ENCODE results near the gene TPRN. TPM values are rescaled to one million over a fixed set of nuclear protein-coding genes. Genes with fewer than 3 reads are reported as not detected.
"Not testable (repeated sequence)": the region's sequence is repeated elsewhere in the genome, so short reads cannot be mapped to it uniquely, and the experiment has no call there.

Gene TPRN, protein sequence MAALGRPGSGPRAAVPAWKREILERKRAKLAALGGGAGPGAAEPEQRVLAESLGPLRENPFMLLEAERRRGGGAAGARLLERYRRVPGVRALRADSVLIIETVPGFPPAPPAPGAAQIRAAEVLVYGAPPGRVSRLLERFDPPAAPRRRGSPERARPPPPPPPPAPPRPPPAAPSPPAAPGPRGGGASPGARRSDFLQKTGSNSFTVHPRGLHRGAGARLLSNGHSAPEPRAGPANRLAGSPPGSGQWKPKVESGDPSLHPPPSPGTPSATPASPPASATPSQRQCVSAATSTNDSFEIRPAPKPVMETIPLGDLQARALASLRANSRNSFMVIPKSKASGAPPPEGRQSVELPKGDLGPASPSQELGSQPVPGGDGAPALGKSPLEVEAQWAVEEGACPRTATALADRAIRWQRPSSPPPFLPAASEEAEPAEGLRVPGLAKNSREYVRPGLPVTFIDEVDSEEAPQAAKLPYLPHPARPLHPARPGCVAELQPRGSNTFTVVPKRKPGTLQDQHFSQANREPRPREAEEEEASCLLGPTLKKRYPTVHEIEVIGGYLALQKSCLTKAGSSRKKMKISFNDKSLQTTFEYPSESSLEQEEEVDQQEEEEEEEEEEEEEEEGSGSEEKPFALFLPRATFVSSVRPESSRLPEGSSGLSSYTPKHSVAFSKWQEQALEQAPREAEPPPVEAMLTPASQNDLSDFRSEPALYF
- polyA plus RNA-seq (2013, experiment 1 of 4), result 11.1 TPM
- 15.3 TPM for polyA plus RNA-seq (2013, experiment 2 of 4)
- 25.7 TPM for polyA plus RNA-seq (2013, experiment 3 of 4)
- polyA plus RNA-seq (2013, experiment 4 of 4), result 9.4 TPM

DNA sequence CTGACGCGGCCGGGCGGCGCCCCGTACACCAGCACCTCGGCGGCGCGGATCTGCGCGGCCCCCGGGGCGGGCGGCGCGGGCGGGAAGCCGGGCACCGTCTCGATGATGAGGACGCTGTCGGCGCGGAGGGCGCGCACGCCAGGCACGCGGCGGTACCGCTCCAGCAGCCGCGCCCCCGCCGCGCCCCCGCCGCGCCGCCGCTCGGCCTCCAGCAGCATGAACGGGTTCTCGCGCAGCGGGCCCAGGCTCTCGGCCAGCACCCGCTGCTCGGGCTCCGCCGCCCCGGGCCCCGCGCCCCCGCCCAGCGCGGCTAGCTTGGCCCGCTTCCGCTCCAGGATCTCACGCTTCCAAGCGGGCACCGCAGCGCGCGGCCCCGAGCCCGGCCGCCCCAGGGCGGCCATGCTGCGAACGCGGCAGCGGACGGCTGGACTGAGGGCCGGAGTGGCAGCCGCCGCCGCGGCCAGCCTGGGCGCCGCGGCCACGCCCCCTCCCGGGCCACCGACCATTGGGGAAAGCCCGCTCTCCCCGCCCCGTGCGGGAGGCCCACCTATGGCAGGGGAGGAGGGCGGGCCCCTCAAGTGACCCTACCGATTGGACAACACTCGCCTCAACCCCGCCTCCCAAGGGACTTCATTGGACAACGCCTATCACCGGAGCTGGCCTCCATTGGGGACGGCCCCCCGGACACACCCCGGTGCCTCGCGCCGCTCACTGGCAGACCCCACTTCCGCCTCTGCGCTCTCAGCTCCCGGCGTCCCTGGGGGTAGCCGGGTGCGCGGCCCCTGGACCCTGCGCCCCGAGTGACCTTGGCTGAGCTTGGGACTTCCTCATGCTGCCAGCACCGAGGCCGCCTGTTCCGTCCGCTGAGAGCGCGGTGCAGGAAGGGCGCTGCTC, at the start of gene TPRN:
TPRN (minus strand) TSS at position 431 of the 894 bp plus-strand sequence; CDS start at position 401, 30 bp downstream.
- WGBS, 2 experiments, result 0% methylated on average over 118 of the region's 118 CpGs
- Histone ChIP-seq H3K4me3 (ENCODE audit: insufficient read depth, low read depth, low read length) (peak within 1 kb of the TSS; percentile 67), H3K9me3 (ENCODE audit: control insufficient read depth, low read length) (no peaks in the 10 kb centered on the region), H3K27ac (ENCODE audit: insufficient read depth, low read depth, low read length, poor library complexity, severe bottlenecking) (no peak within 1 kb of the TSS), H3K36me3 (ENCODE audit: control insufficient read depth, insufficient read depth, low read length) (no peaks in the 10 kb centered on the region), H3K4me1 (ENCODE audit: control insufficient read depth, insufficient read depth, low read length) (peaks cover 25% of the 10 kb centered on the region), H3K27me3 (ENCODE audit: control insufficient read depth, insufficient read depth, low read length, poor library complexity, severe bottlenecking) (peaks cover 12% of the 10 kb centered on the region)

DNA sequence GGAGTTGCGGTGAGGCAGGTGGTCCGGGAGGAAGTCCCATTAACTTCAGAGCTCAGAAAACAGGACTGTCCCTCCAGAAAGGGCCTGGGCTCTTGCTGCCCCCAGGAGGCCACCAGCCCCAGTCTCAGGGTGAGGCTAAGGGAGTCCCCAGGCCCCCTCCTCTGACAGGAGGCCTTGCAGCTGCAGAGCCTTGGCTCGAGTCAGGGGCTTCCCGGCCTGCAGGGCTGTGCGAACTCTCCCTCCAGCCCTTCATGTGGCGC, 47.3 kb upstream of the TPRN start:
- Histone ChIP-seq H3K9me3 (ENCODE audit: control insufficient read depth, low read length) (no peaks in the 10 kb centered on the region), H3K36me3 (ENCODE audit: control insufficient read depth, insufficient read depth, low read length) (peaks cover 4% of the 10 kb centered on the region), H3K27ac (ENCODE audit: insufficient read depth, low read depth, low read length, poor library complexity, severe bottlenecking) (no peak overlapping the region), H3K27me3 (ENCODE audit: control insufficient read depth, insufficient read depth, low read length, poor library complexity, severe bottlenecking) (no peaks in the 10 kb centered on the region), H3K4me3 (ENCODE audit: insufficient read depth, low read depth, low read length) (no peak overlapping the region), H3K4me1 (ENCODE audit: control insufficient read depth, insufficient read depth, low read length) (peaks cover 38% of the 10 kb centered on the region)
- WGBS, 2 experiments, result 90% methylated on average over 6 of the region's 6 CpGs

GRCh38 chr9:137247135-137247915, 46.8 kb upstream of the TPRN start:
- Histone ChIP-seq H3K27me3 (ENCODE audit: control insufficient read depth, insufficient read depth, low read length, poor library complexity, severe bottlenecking) (no peaks in the 10 kb centered on the region), H3K9me3 (ENCODE audit: control insufficient read depth, low read length) (no peaks in the 10 kb centered on the region), H3K4me1 (ENCODE audit: control insufficient read depth, insufficient read depth, low read length) (peaks cover 43% of the 10 kb centered on the region), H3K4me3 (ENCODE audit: insufficient read depth, low read depth, low read length) (no peak overlapping the region), H3K27ac (ENCODE audit: insufficient read depth, low read depth, low read length, poor library complexity, severe bottlenecking) (no peak overlapping the region), H3K36me3 (ENCODE audit: control insufficient read depth, insufficient read depth, low read length) (peaks cover 7% of the 10 kb centered on the region)
- WGBS, 2 experiments, result 70 to 76% methylated on average over 20 of the region's 20 CpGs

GRCh38 chr9:137245450-137246421, 45.2 kb upstream of the TPRN start:
- no peaks in the 10 kb centered on the region for H3K27me3 ChIP-seq (ENCODE audit: control insufficient read depth, insufficient read depth, low read length, poor library complexity, severe bottlenecking)
- H3K9me3 ChIP-seq (ENCODE audit: control insufficient read depth, low read length), result no peaks in the 10 kb centered on the region
- no peak overlapping the region for H3K4me3 ChIP-seq (ENCODE audit: insufficient read depth, low read depth, low read length)
- 91 to 92% methylated on average over 25 of the region's 25 CpGs for WGBS, 2 experiments
- H3K4me1 ChIP-seq (ENCODE audit: control insufficient read depth, insufficient read depth, low read length), result peaks cover 32% of the 10 kb centered on the region
- peaks cover 7% of the 10 kb centered on the region for H3K36me3 ChIP-seq (ENCODE audit: control insufficient read depth, insufficient read depth, low read length)
- no peak overlapping the region for H3K27ac ChIP-seq (ENCODE audit: insufficient read depth, low read depth, low read length, poor library complexity, severe bottlenecking)

DNA sequence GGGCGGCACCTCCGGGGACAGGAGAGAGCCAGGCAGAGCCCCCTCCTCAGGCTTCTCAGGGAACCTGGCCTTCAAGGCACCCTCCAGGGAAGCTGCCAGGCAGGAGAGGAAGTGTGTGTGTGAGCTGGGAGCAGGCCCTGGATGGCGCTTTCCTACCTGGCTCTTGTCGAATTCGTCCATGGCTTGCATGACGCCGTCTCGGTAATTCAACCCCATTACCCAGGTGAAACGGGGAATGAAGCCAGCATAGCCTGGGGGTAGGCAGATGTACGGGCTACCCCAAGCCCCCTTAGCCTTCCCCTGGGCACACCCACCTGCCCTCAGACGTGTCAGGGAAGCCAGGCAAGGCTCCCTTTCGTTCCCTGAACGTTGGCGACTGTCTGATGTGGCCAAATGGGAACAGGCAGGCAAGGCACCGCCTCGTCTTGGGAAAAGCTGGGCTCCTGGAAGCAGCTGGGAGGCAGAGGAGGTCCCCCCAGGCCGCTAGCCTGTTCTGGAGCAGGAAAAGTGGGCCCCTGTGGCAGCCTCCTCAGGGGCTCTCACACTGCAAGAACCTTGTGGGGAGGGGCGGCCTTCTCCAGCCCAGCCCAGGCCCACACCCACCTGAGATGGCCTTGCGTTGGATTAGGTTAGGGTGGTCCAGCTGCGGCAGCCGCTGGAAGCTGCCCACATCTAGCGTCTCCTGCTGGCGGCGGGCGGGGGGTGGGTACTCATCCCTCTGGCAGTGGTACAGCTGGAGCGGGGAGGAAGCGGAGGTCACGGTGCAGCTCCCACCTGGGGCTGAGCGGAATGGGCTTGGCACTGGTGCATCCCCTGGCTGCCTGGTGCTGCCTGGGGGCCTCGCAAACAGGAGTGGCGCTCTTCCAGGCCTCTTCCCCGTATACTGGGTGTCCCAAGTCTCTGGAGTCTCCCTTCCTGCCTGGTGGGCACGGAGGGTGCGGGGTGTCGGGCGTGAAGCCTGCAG, 44.2 kb upstream of the TPRN start:
- Histone ChIP-seq H3K4me3 (ENCODE audit: insufficient read depth, low read depth, low read length) (no peak overlapping the region), H3K27ac (ENCODE audit: insufficient read depth, low read depth, low read length, poor library complexity, severe bottlenecking) (no peak overlapping the region), H3K4me1 (ENCODE audit: control insufficient read depth, insufficient read depth, low read length) (peaks cover 29% of the 10 kb centered on the region), H3K36me3 (ENCODE audit: control insufficient read depth, insufficient read depth, low read length) (peaks cover 7% of the 10 kb centered on the region), H3K27me3 (ENCODE audit: control insufficient read depth, insufficient read depth, low read length, poor library complexity, severe bottlenecking) (no peaks in the 10 kb centered on the region), H3K9me3 (ENCODE audit: control insufficient read depth, low read length) (no peaks in the 10 kb centered on the region)
- 75 to 77% methylated on average over 36 of the region's 36 CpGs for WGBS, 2 experiments

- H3K4me1 ChIP-seq (ENCODE audit: control insufficient read depth, insufficient read depth, low read length), result peaks cover 34% of the 10 kb centered on the region
- WGBS, 2 experiments, result 75 to 80% methylated on average over 15 of the region's 15 CpGs
- H3K9me3 ChIP-seq (ENCODE audit: control insufficient read depth, low read length), result no peaks in the 10 kb centered on the region
- H3K4me3 ChIP-seq (ENCODE audit: insufficient read depth, low read depth, low read length), result no peak overlapping the region
- no peaks in the 10 kb centered on the region for H3K27me3 ChIP-seq (ENCODE audit: control insufficient read depth, insufficient read depth, low read length, poor library complexity, severe bottlenecking)
- H3K36me3 ChIP-seq (ENCODE audit: control insufficient read depth, insufficient read depth, low read length), result peaks cover 7% of the 10 kb centered on the region
- no peak overlapping the region for H3K27ac ChIP-seq (ENCODE audit: insufficient read depth, low read depth, low read length, poor library complexity, severe bottlenecking)
Observed at GRCh38 chr9:137243626-137244485, 43.3 kb upstream of the TPRN start.

- H3K27me3 ChIP-seq (ENCODE audit: control insufficient read depth, insufficient read depth, low read length, poor library complexity, severe bottlenecking); H3K36me3 ChIP-seq (ENCODE audit: control insufficient read depth, insufficient read depth, low read length); H3K4me3 ChIP-seq (ENCODE audit: insufficient read depth, low read depth, low read length); H3K27ac ChIP-seq (ENCODE audit: insufficient read depth, low read depth, low read length, poor library complexity, severe bottlenecking); H3K9me3 ChIP-seq (ENCODE audit: control insufficient read depth, low read length): not testable (repeated sequence)
- peaks cover 36% of the 10 kb centered on the region for H3K4me1 ChIP-seq (ENCODE audit: control insufficient read depth, insufficient read depth, low read length)
- WGBS, 2 experiments, result 96 to 97% methylated on average over 18 of the region's 18 CpGs
Observed at GRCh38 chr9:137243266-137243625, 42.7 kb upstream of the TPRN start.
